SK-N-SH treated with all-trans-retinoic acid at 6 μM for 48 hours (cell line): ENCODE data around the gene ZBTB16.

Experiments used
- ATAC-seq: fragments of 200-7000 bp; cut with Tn5 transposase; 3 replicates; pipeline ENCODE4 v1.9.1; 2020; ENCODE audit warnings: mild to moderate bottlenecking, moderate library complexity
- ARNTL ChIP-seq: fragments of 450-650 bp; formaldehyde crosslinking; IDR thresholded peaks from 2 replicates; pipeline ENCODE4 v1.5.0; 2020; ENCODE audit warnings: low read depth, mild to moderate bottlenecking, moderate library complexity, borderline replicate concordance
- BACH2 ChIP-seq: fragments of 250-450 bp; sonication (Bioruptor Pico); IDR thresholded peaks from 2 replicates; pipeline ENCODE4 v1.9.0; 2021; ENCODE audit warnings: mild to moderate bottlenecking, borderline replicate concordance
- CREB5 ChIP-seq: fragments of 250-450 bp; sonication (Bioruptor Pico); IDR thresholded peaks from 2 replicates; pipeline ENCODE4 v1.5.1; 2020; ENCODE audit warnings: low read depth, mild to moderate bottlenecking, moderate library complexity
- CSDC2 ChIP-seq: fragments of 250-450 bp; sonication (Bioruptor Pico); IDR thresholded peaks from 2 replicates; pipeline ENCODE4 v1.5.0; 2020; ENCODE audit warnings: mild to moderate bottlenecking, moderate library complexity
- CSRNP3 ChIP-seq: fragments of 250-450 bp; sonication (Bioruptor Pico); IDR thresholded peaks from 2 replicates; pipeline ENCODE4 v1.5.1; 2021; ENCODE audit warnings: mild to moderate bottlenecking, moderate library complexity
- ESRRG ChIP-seq: fragments of 250-450 bp; sonication (Bioruptor Pico); IDR thresholded peaks from 2 replicates; pipeline ENCODE4 v1.6.1; 2021; ENCODE audit warnings: mild to moderate bottlenecking
- GLIS3 ChIP-seq: fragments of 250-450 bp; sonication (Bioruptor Pico); IDR thresholded peaks from 2 replicates; pipeline ENCODE4 v1.5.0; 2020; ENCODE audit warnings: mild to moderate bottlenecking, moderate library complexity
- ISL1 ChIP-seq: fragments of 250-450 bp; sonication (Bioruptor Pico); IDR thresholded peaks from 2 replicates; pipeline ENCODE4 v2.1.2; 2022; ENCODE audit warnings: mild to moderate bottlenecking, moderate library complexity
- OSR1 ChIP-seq: fragments of 250-450 bp; sonication (Bioruptor Pico); IDR thresholded peaks from 2 replicates; pipeline ENCODE4 v1.8.0; 2022; ENCODE audit warnings: moderate library complexity, mild to moderate bottlenecking, inconsistent platforms
- PATZ1 ChIP-seq: fragments of 250-450 bp; sonication (Bioruptor Pico); IDR thresholded peaks from 2 replicates; pipeline ENCODE4 v1.8.0; 2020; ENCODE audit warnings: mild to moderate bottlenecking, moderate library complexity, borderline replicate concordance
- POU6F1 ChIP-seq: fragments of 250-450 bp; sonication (Bioruptor Pico); IDR thresholded peaks from 2 replicates; pipeline ENCODE4 v1.8.0; 2021; ENCODE audit warnings: low read depth, mild to moderate bottlenecking, moderate library complexity, borderline replicate concordance
- PPARA ChIP-seq: fragments of 250-450 bp; sonication (Bioruptor Pico); IDR thresholded peaks from 2 replicates; pipeline ENCODE4 v1.5.0; 2020; ENCODE audit warnings: mild to moderate bottlenecking, borderline replicate concordance
- RARB ChIP-seq: fragments of 250-450 bp; sonication (Bioruptor Pico); IDR thresholded peaks from 2 replicates; pipeline ENCODE4 v1.8.0; 2021; ENCODE audit warnings: mild to moderate bottlenecking, moderate library complexity
- SNAI2 ChIP-seq: fragments of 250-450 bp; sonication (Bioruptor Pico); IDR thresholded peaks from 2 replicates; pipeline ENCODE4 v1.5.0; 2020; ENCODE audit warnings: mild to moderate bottlenecking, moderate library complexity
- TOX ChIP-seq: fragments of 250-450 bp; sonication (Bioruptor Pico); IDR thresholded peaks from 2 replicates; pipeline ENCODE4 v1.8.0; 2021; ENCODE audit warnings: mild to moderate bottlenecking, moderate library complexity, borderline replicate concordance
- ZC3H10 ChIP-seq: fragments of 250-450 bp; sonication (Bioruptor Pico); IDR thresholded peaks from 2 replicates; pipeline ENCODE4 v1.5.1; 2021; ENCODE audit warnings: mild to moderate bottlenecking, moderate library complexity
- ZFP3 ChIP-seq: fragments of 250-450 bp; sonication (Bioruptor Pico); IDR thresholded peaks from 2 replicates; pipeline ENCODE4 v1.5.0; 2020; ENCODE audit warnings: mild to moderate bottlenecking, moderate library complexity
- ZFP30 ChIP-seq: fragments of 450-650 bp; formaldehyde crosslinking; IDR thresholded peaks from 2 replicates; pipeline ENCODE4 v1.5.0; 2022; ENCODE audit warnings: mild to moderate bottlenecking, moderate library complexity
- ZNF565 ChIP-seq: fragments of 450-650 bp; formaldehyde crosslinking; conservative IDR thresholded peaks from 2 replicates; pipeline ENCODE4 v1.5.0; 2020; ENCODE audit warnings: low read depth, mild to moderate bottlenecking, moderate library complexity
- ZNF70 ChIP-seq: fragments of 450-650 bp; formaldehyde crosslinking; IDR thresholded peaks from 2 replicates; pipeline ENCODE4 v1.5.0; 2020; ENCODE audit warnings: mild to moderate bottlenecking, moderate library complexity
- ZNF8 ChIP-seq: fragments of 450-650 bp; formaldehyde crosslinking; IDR thresholded peaks from 2 replicates; pipeline ENCODE4 v1.5.0; 2020; ENCODE audit warnings: mild to moderate bottlenecking, moderate library complexity

ZBTB16 gene

GRCh38 chr11:114156782-114157181, 97.3 kb downstream of the ZBTB16 start (continued):
- TF ChIP-seq POU6F1 (no peak), GLIS3 (CRISPR knock-in tag) (no peak), ISL1 (CRISPR knock-in tag) (no peak), PPARA (CRISPR knock-in tag) (no peak), ESRRG (CRISPR knock-in tag) (no peak), SNAI2 (CRISPR knock-in tag) (no peak), RARB (CRISPR knock-in tag) (no peak)

GRCh38 chr11:114157476-114158050, 98.1 kb downstream of the ZBTB16 start:
- ATAC-seq: no peak
- TF ChIP-seq CREB5 (no peak), CSDC2 (CRISPR knock-in tag) (no peak), ZC3H10 (CRISPR knock-in tag) (no peak), ZFP30 (CRISPR knock-in tag) (no peak), ZFP3 (CRISPR knock-in tag) (no peak), ZNF565 (CRISPR knock-in tag) (no peak)
- TF ChIP-seq, all 23 proteins: peak for 0

- TF ChIP-seq GLIS3 (CRISPR knock-in tag): no peak
- no peak for TF ChIP-seq OSR1 (CRISPR knock-in tag)
- TF ChIP-seq CREB5: no peak
- TF ChIP-seq ZFP3 (CRISPR knock-in tag): no peak
- TF ChIP-seq PATZ1 (CRISPR knock-in tag): no peak
- TF ChIP-seq ZC3H10 (CRISPR knock-in tag): no peak
- no peak for TF ChIP-seq BACH2 (CRISPR knock-in tag)
- no peak for TF ChIP-seq ZNF565 (CRISPR knock-in tag)
- TF ChIP-seq ISL1 (CRISPR knock-in tag): no peak
- TF ChIP-seq ZFP30 (CRISPR knock-in tag): no peak
- ATAC-seq: no peak
Observed at GRCh38 chr11:114158421-114158820, 98.9 kb downstream of the ZBTB16 start.

GRCh38 chr11:114158886-114159285, 99.4 kb downstream of the ZBTB16 start:
- no peak for ATAC-seq
- TF ChIP-seq CSRNP3 (CRISPR knock-in tag): no peak
- TF ChIP-seq ZNF8 (CRISPR knock-in tag): no peak
- no peak for TF ChIP-seq ZNF565 (CRISPR knock-in tag)
- no peak for TF ChIP-seq PPARA (CRISPR knock-in tag)
- TF ChIP-seq ZNF70 (CRISPR knock-in tag): no peak
- no peak for TF ChIP-seq ZFP3 (CRISPR knock-in tag)
- no peak for TF ChIP-seq RARB (CRISPR knock-in tag)
- no peak for TF ChIP-seq OSR1 (CRISPR knock-in tag)
- TF ChIP-seq SNAI2 (CRISPR knock-in tag): no peak
- TF ChIP-seq ARNTL (CRISPR knock-in tag): no peak
- no peak for TF ChIP-seq PATZ1 (CRISPR knock-in tag)
- TF ChIP-seq TOX (CRISPR knock-in tag): no peak
- no peak for TF ChIP-seq GLIS3 (CRISPR knock-in tag)
